DMS53 treated with DMSO at 0.1 percent for 48 hours (cell line): ENCODE data around the gene NEIL3.

Experiments
- DNase-seq: peaks from one replicate; lab custom pipeline; 2025; ENCODE audit not compliant: unreplicated experiment; lab: John Stamatoyannopoulos, UW

NEIL3 gene

DNA sequence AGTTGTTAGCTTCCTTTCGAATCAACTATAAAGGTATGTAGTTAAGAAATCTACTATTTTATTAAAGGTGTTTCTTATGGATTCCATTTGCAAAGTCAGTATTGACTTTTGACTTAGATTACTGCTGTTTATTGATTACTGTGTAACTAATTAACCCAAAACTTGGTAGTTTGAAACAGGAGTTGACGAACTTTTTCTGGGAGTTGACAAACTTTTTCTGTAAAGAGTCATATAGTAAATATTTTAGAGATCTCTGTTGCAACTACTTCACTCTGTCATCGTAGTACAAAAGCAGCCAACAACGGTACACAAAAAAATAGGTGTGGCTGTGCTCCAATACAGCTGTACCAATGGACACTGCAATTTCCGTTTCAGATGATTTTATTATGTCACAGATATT is 102.3 kb downstream of the NEIL3 start:
- DNase-seq = no peak
